GM12878 (cell line): ENCODE results near the gene ENDOV. TPM values are rescaled to one million over a fixed set of nuclear protein-coding genes. Genes with fewer than 3 reads are reported as not detected.
A peak's percentile ranks its signal among the peaks of the same experiment; 100 is the strongest.

Experiments
- ATAC-seq: fragments of 200-7000 bp; cut with Tn5 transposase; 3 replicates; pipeline ENCODE4 v1.9.1; 2020; ENCODE audit warnings: mild to moderate bottlenecking, moderate library complexity
- BruUV-seq: library from RNA; stranded (reverse); fragments of 400-500 nt; replicated peaks from 2 replicates; lab custom pipeline; 2021; lab: Mats Ljungman, UMichigan
- CTCF ChIA-PET: fragments of 300-600 bp; sonication (Branson Sonifier 250); formaldehyde crosslinking; extraction: SDS; loops from one replicate; lab custom pipeline; 2021; ENCODE audit warnings: inconsistent platforms; lab: Yijun Ruan, JAX
- POLR2A ChIA-PET: fragments of 350-600 bp; formaldehyde crosslinking; extraction: SDS; loops from one replicate; lab custom pipeline; 2021; ENCODE audit warnings: inconsistent platforms; lab: Charles Lee
- RAD21 ChIA-PET: fragments of 300-600 bp; sonication (Branson Sonifier 250); formaldehyde crosslinking; loops from one replicate; lab custom pipeline; 2023; ENCODE audit warnings: antibody characterized with exemption; ENCODE audit not compliant: unreplicated experiment; lab: Charles Lee
- SMC1A ChIA-PET: fragments of 300-600 bp; sonication (Branson Sonifier 250); formaldehyde crosslinking; loops from one replicate; lab custom pipeline; 2023; ENCODE audit not compliant: unreplicated experiment, uncharacterized antibody; lab: Charles Lee
- DNase-seq: peaks from one replicate; pipeline ENCODE4 v3.0.0-alpha.2; 2011; ENCODE audit warnings: low read depth, low spot score
- FAIRE-seq: peaks from 3 replicates; lab custom pipeline; 2011; peaks lifted over from hg19 to GRCh38; lab: Jason Lieb, UNC
- H2AFZ ChIP-seq: 2 replicates; pipeline ENCODE4 v1.6.0; 2011; ENCODE audit warnings: low read depth, low read length, control low read depth; ENCODE audit not compliant: control insufficient read depth
- H3K27ac ChIP-seq: 2 replicates; pipeline ENCODE4 v1.5.1; 2011; ENCODE audit warnings: control low read depth; ENCODE audit not compliant: control insufficient read depth, insufficient read depth
- H3K27me3 ChIP-seq, 2 experiments: replicated peaks in 1 of 2; 2 replicates each; pipeline versions ENCODE4 v1.6.0 to v1.6.1; 2011; ENCODE audit warnings: low read length in 1 of 2; ENCODE audit not compliant: control insufficient read depth in 2 of 2, insufficient read depth in 2 of 2
- H3K36me3 ChIP-seq, 2 experiments: 2 replicates each; pipeline ENCODE4 v1.5.1; 2011; ENCODE audit warnings: low read length in 1 of 2; ENCODE audit not compliant: control insufficient read depth in 2 of 2, insufficient read depth in 2 of 2
- H3K4me1 ChIP-seq: 2 replicates; pipeline ENCODE4 v1.6.1; 2011; ENCODE audit warnings: mild to moderate bottlenecking, low read length, moderate library complexity, mixed read lengths; ENCODE audit not compliant: control insufficient read depth, insufficient read depth
- H3K4me2 ChIP-seq: 2 replicates; pipeline ENCODE4 v1.6.0; 2011; ENCODE audit warnings: control low read depth; ENCODE audit not compliant: control insufficient read depth, insufficient read depth
- H3K4me3 ChIP-seq: fragments of 200-600 bp; sonication (generic); 2 replicates; pipeline ENCODE4 v1.5.1; 2016
- H3K79me2 ChIP-seq: 2 replicates; pipeline ENCODE4 v1.6.0; 2011; ENCODE audit warnings: low read length; ENCODE audit not compliant: control insufficient read depth, insufficient read depth
- H3K9ac ChIP-seq: 2 replicates; pipeline ENCODE4 v1.8.0; 2011; ENCODE audit warnings: low read length, control low read depth, mixed read lengths; ENCODE audit not compliant: control insufficient read depth, insufficient read depth
- H3K9me3 ChIP-seq: replicated peaks from 3 replicates; pipeline ENCODE4 v1.5.1; 2011; ENCODE audit warnings: mild to moderate bottlenecking, low read length; ENCODE audit not compliant: control insufficient read depth, insufficient read depth
- H4K20me1 ChIP-seq: 2 replicates; pipeline ENCODE4 v1.6.0; 2011; ENCODE audit not compliant: control insufficient read depth, insufficient read depth
- CTCF ChIP-seq, 3 experiments: IDR thresholded peaks in 2 of 3; conservative IDR thresholded peaks in 1 of 3; 2 replicates each; pipeline ENCODE4 v1.5.1; 2011; ENCODE audit warnings: low read depth in 3 of 3, low read length in 3 of 3, mild to moderate bottlenecking in 3 of 3, control low read depth in 2 of 3, moderate library complexity in 2 of 3, inconsistent platforms in 1 of 3, mixed read lengths in 1 of 3; ENCODE audit not compliant: control insufficient read depth in 2 of 3, insufficient read depth in 1 of 3; ENCODE audit errors: extremely low read depth in 1 of 3
- KDM1A ChIP-seq: fragments of 200-600 bp; sonication (generic); IDR thresholded peaks from 2 replicates; pipeline ENCODE4 v1.6.1; 2016; ENCODE audit warnings: borderline replicate concordance
- MEF2B ChIP-seq: fragments of 450-650 bp; IDR thresholded peaks from 2 replicates; pipeline ENCODE4 v1.6.1; 2018; ENCODE audit warnings: mild to moderate bottlenecking, moderate library complexity; ENCODE audit not compliant: partially characterized antibody, poor library complexity, severe bottlenecking
- RUNX3 ChIP-seq: IDR thresholded peaks from 2 replicates; pipeline ENCODE4 v1.6.1; 2012; ENCODE audit warnings: low read length, inconsistent platforms
- USF1 ChIP-seq: IDR thresholded peaks from 2 replicates; pipeline ENCODE4 v1.6.1; 2011; ENCODE audit warnings: borderline replicate concordance, low read depth, mild to moderate bottlenecking, moderate library complexity, mixed read lengths, low read length; ENCODE audit not compliant: insufficient read depth; ENCODE audit errors: extremely low read length
- WGBS: methylation state at CpG from one replicate; pipeline ENCODE4 v1.1.6; 2016; ENCODE audit warnings: low lambda C conversion rate; ENCODE audit not compliant: insufficient replicate concordance, insufficient coverage; ENCODE audit errors: missing lambda C conversion rate; 5-methylcytosine and 5-hydroxymethylcytosine counted together
- in situ Hi-C: fragments of 300-500 bp; cut with MboI; formaldehyde crosslinking; loops from 9 replicates; pipeline ENCODE4 v1.14.3; 2018; ENCODE audit warnings: mixed read lengths
- intact Hi-C: fragments of 100-400 bp; cut with micrococcal nuclease; formaldehyde crosslinking; loops from one replicate; pipeline ENCODE4 v1.14.2; 2022; ENCODE audit not compliant: unreplicated experiment
- polyA plus RNA-seq, 11 experiments: library from polyadenylated mRNA; depleted of rRNA in 4 of 11; unstranded in 6 of 11; stranded (reverse) in 5 of 11; fragments of >200 nt; fragmentation: Nextera tagmentation in 4 of 11; fragmentation: Illumina TruSeq in 1 of 11; extraction: Ambion mirVana in 4 of 11; extraction: Trizol in 1 of 11; gene quantifications; 1 replicate in 1 of 11; 2 replicates in 10 of 11; pipeline versions ENCODE4 v1.2.1 to v1.2.3, GENCODE V29; 2011 to 2016; ENCODE audit warnings: inconsistent platforms in 2 of 11, missing spikeins in 2 of 11, low read depth in 1 of 11
- total RNA-seq, 4 experiments: library from RNA; depleted of rRNA in 3 of 4; stranded (reverse); fragments of >200 nt in 3 of 4; fragmentation: Illumina TruSeq in 1 of 4; extraction: Trizol in 1 of 4; gene quantifications; 2 replicates each; pipeline versions ENCODE4 v1.2.1 to v1.2.3, GENCODE V29; 2013 to 2021

The ENDOV gene
- total and polyA plus RNA-seq, 10 of the 15 experiments (the other 5 are each of a cell fraction or from before 2014, with no cell fraction given): 0.63 to 11.9 (median 8.1) TPM

GRCh38 chr17:80474231-80474960 is 59.4 kb downstream of the ENDOV start:
- Histone ChIP-seq H2AFZ (no peak overlapping the region), H3K27me3 (peaks cover 7 to 23% of the 10 kb centered on the region in 2 experiments), H3K36me3 (no peaks in the 10 kb centered on the region), H3K9me3 (no peaks in the 10 kb centered on the region), H4K20me1 (no peaks in the 10 kb centered on the region), H3K4me1 (no peaks in the 10 kb centered on the region)
- no TSS peak for BruUV-seq
- CTCF ChIA-PET: no interaction called here
- RAD21 ChIA-PET: no interaction called here
- peak; percentile 20; the same call in 1 of the 3 replicates for ATAC-seq
- intact Hi-C loops: no loop called here
- SMC1A ChIA-PET: no interaction called here
- POLR2A ChIA-PET: interaction anchor here (0.9 kb wide), 1 partner anchor 20 kb away, joined by 3 read pairs; no protein-coding TSS in a partner anchor
- TF ChIP-seq USF1: peak; percentile 60
- 0 out of 6 replicates have a peak, but pooled peaks of 2 of the 3 experiments have one; percentile 4 for TF ChIP-seq CTCF (IDR thresholded peaks at IDR 0.05 in 2 of 3, conservative IDR thresholded peaks at IDR 0.05 in 1 of 3; ENCODE audit: control insufficient read depth in 2 of 3, extremely low read depth in 1 of 3, insufficient read depth in 1 of 3, low read depth in 3 of 3, low read length in 3 of 3)
- TF ChIP-seq KDM1A: no peak
- TF ChIP-seq MEF2B: no peak
- TF ChIP-seq RUNX3: peak; percentile 61
- TF ChIP-seq, all 136 proteins: peak for 3
- Histone ChIP-seq H3K4me2 (no peak overlapping the region), H3K4me3 (no peak overlapping the region), H3K79me2 (no peaks in the 10 kb centered on the region), H3K9ac (no peak overlapping the region), H3K27ac (no peak overlapping the region)
- DNase-seq (no peak), FAIRE-seq (no peak)
- WGBS: 14% methylated on average over 15 of the region's 16 CpGs
- in situ Hi-C loops: no loop called here
